CD14-positive monocyte (primary cell): ENCODE results near the gene P4HB. TPM values are rescaled to one million over a fixed set of nuclear protein-coding genes. Genes with fewer than 3 reads are reported as not detected.
A peak's percentile ranks its signal among the peaks of the same experiment; 100 is the strongest.

Source experiments
- DNase-seq, 3 donors: peaks; one replicate each; pipeline ENCODE4 v3.0.0-alpha.2; 2011 to 2022
- H2AFZ ChIP-seq: 2 replicates; pipeline ENCODE4 v1.6.0; 2012; ENCODE audit warnings: mild to moderate bottlenecking, low read depth, low read length, inconsistent platforms; ENCODE audit not compliant: insufficient read depth, poor library complexity, severe bottlenecking
- H3K27ac ChIP-seq, 2 donors: 1 replicate in 1 of 2; 2 replicates in 1 of 2; pipeline ENCODE4 v1.5.1; 2012 to 2013; ENCODE audit warnings: low read length in 2 of 2, control low read depth in 1 of 2, inconsistent platforms in 1 of 2, low read depth in 1 of 2, mild to moderate bottlenecking in 1 of 2
- H3K27me3 ChIP-seq, 2 donors: one replicate each; pipeline versions ENCODE4 v1.6.0 to v1.6.1; 2011 to 2013; ENCODE audit warnings: low read length in 2 of 2; ENCODE audit not compliant: control insufficient read depth in 2 of 2, insufficient read depth in 2 of 2
- H3K36me3 ChIP-seq, 2 donors: replicated peaks in 1 of 2; 1 replicate in 1 of 2; 2 replicates in 1 of 2; pipeline versions ENCODE4 v1.5.1 to v1.6.1; 2012 to 2013; ENCODE audit warnings: low read length in 2 of 2, control low read depth in 1 of 2, inconsistent platforms in 1 of 2, mild to moderate bottlenecking in 1 of 2; ENCODE audit not compliant: insufficient read depth in 2 of 2, control insufficient read depth in 1 of 2
- H3K4me1 ChIP-seq, 2 donors: 1 replicate in 1 of 2; 2 replicates in 1 of 2; pipeline versions ENCODE4 v1.5.1 to v1.6.1; 2012 to 2013; ENCODE audit warnings: low read length in 2 of 2, control low read depth in 1 of 2, inconsistent platforms in 1 of 2, mild to moderate bottlenecking in 1 of 2, moderate library complexity in 1 of 2; ENCODE audit not compliant: insufficient read depth in 2 of 2, control insufficient read depth in 1 of 2
- H3K4me2 ChIP-seq: replicated peaks from 2 replicates; pipeline ENCODE3; 2012; ENCODE audit warnings: low read length, moderate library complexity, mild to moderate bottlenecking; ENCODE audit not compliant: poor library complexity, severe bottlenecking; ENCODE audit errors: extremely low read depth
- H3K4me3 ChIP-seq, 3 experiments: fragments of 200-600 bp in 1 of 3; sonication (generic) in 1 of 3; replicated peaks in 1 of 3; 1 replicate in 2 of 3; 2 replicates in 1 of 3; pipeline ENCODE4 v1.5.1; 2011 to 2013; ENCODE audit warnings: low read length in 3 of 3, mild to moderate bottlenecking in 3 of 3, control low read depth in 2 of 3, low read depth in 2 of 3, inconsistent platforms in 1 of 3, moderate library complexity in 1 of 3
- H3K79me2 ChIP-seq: 2 replicates; pipeline ENCODE4 v1.6.0; 2012; ENCODE audit warnings: mild to moderate bottlenecking, control low read depth, inconsistent platforms, low read length, moderate library complexity; ENCODE audit not compliant: insufficient read depth
- H3K9ac ChIP-seq: 2 replicates; pipeline ENCODE4 v1.6.0; 2017; ENCODE audit warnings: low read length, mild to moderate bottlenecking; ENCODE audit not compliant: insufficient read depth, poor library complexity, severe bottlenecking
- H3K9me3 ChIP-seq, 2 donors: replicated peaks in 1 of 2; 1 replicate in 1 of 2; 2 replicates in 1 of 2; pipeline versions ENCODE4 v1.5.1 to v1.6.1; 2012 to 2013; ENCODE audit warnings: low read length in 2 of 2, control low read depth in 1 of 2; ENCODE audit not compliant: control insufficient read depth in 1 of 2, insufficient read depth in 1 of 2
- H4K20me1 ChIP-seq: 2 replicates; pipeline ENCODE4 v1.6.0; 2012; ENCODE audit warnings: mild to moderate bottlenecking, low read length, control low read depth, moderate library complexity; ENCODE audit not compliant: insufficient read depth
- H3K27ac Mint-ChIP-seq, 7 donors: one replicate each; pipeline ENCODE4 v1.8.0; 2020; ENCODE audit warnings: mild to moderate bottlenecking in 7 of 7, mixed read lengths in 7 of 7, moderate library complexity in 6 of 7, inconsistent platforms in 2 of 7
- H3K27me3 Mint-ChIP-seq, 3 donors: one replicate each; pipeline ENCODE4 v1.8.0; 2021 to 2022; ENCODE audit warnings: low read depth in 3 of 3, mild to moderate bottlenecking in 3 of 3, mixed read lengths in 3 of 3, moderate library complexity in 3 of 3, inconsistent platforms in 1 of 3
- H3K36me3 Mint-ChIP-seq, 2 donors: one replicate each; pipeline ENCODE4 v1.8.0; 2020; ENCODE audit warnings: mixed read lengths in 2 of 2, inconsistent platforms in 1 of 2, mild to moderate bottlenecking in 1 of 2
- H3K4me1 Mint-ChIP-seq: one replicate; pipeline ENCODE4 v1.8.0; 2020; ENCODE audit warnings: mild to moderate bottlenecking, mixed read lengths
- H3K4me3 Mint-ChIP-seq, 2 donors: one replicate each; pipeline ENCODE4 v1.8.0; 2020; ENCODE audit warnings: mild to moderate bottlenecking in 2 of 2, mixed read lengths in 2 of 2, moderate library complexity in 1 of 2
- H3K9me3 Mint-ChIP-seq, 7 donors: one replicate each; pipeline ENCODE4 v1.8.0; 2020 to 2022; ENCODE audit warnings: mixed read lengths in 7 of 7, mild to moderate bottlenecking in 6 of 7, moderate library complexity in 6 of 7, inconsistent platforms in 2 of 7
- WGBS: methylation state at CpG from one replicate; pipeline ENCODE4 v1.1.5; 2013; ENCODE audit warnings: missing lambda C conversion rate; ENCODE audit not compliant: insufficient coverage; 5-methylcytosine and 5-hydroxymethylcytosine counted together
- intact Hi-C, 2 donors: fragments of 100-400 bp; cut with micrococcal nuclease; formaldehyde crosslinking; loops; one replicate each; pipeline versions ENCODE4 v1.15.0 to v1.15.1; 2023
- polyA plus RNA-seq, 3 donors: library from polyadenylated mRNA; depleted of rRNA in 1 of 3; unstranded in 2 of 3; stranded (reverse) in 1 of 3; fragments of 300-500 nt in 2 of 3; fragments of >200 nt in 1 of 3; fragmentation: Illumina TruSeq in 2 of 3; gene quantifications; 1 replicate in 2 of 3; 2 replicates in 1 of 3; pipeline ENCODE4 v1.2.3, GENCODE V29; 2012 to 2021
- TF ChIP-seq, protein P1 (sequence below): fragments of 200-600 bp; IDR thresholded peaks from one replicate; pipeline ENCODE4 v1.8.0; 2022; ENCODE audit warnings: antibody characterized with exemption, mild to moderate bottlenecking

Gene P4HB
- polyA plus RNA-seq, 3 donors = 108 to 297 (median 291) TPM

- WGBS = 86% methylated on average over 30 of the region's 30 CpGs
- H3K36me3 Mint-ChIP-seq = peaks cover 45 to 64% of the 10 kb centered on the region in 2 donors
- H3K27ac Mint-ChIP-seq = peak overlapping the region in 6 of 7 donors; percentile 15 to 97 (median 92)
- peaks cover 42% of the 10 kb centered on the region for H3K4me1 Mint-ChIP-seq
- H3K27me3 ChIP-seq = no peaks in the 10 kb centered on the region
- H3K9me3 Mint-ChIP-seq = no peaks in the 10 kb centered on the region
- no peak overlapping the region for H2AFZ ChIP-seq
- H3K9me3 ChIP-seq = no peaks in the 10 kb centered on the region
- peak overlapping the region; percentile 31 to 95 for H3K27ac ChIP-seq
- H3K79me2 ChIP-seq = peaks cover 91% of the 10 kb centered on the region
- H3K36me3 ChIP-seq = peaks cover 40 to 59% of the 10 kb centered on the region in 2 donors
- H4K20me1 ChIP-seq = peaks cover 67% of the 10 kb centered on the region
- peak overlapping the region; percentile 35 to 94 for H3K4me3 Mint-ChIP-seq
- TF ChIP-seq, protein P1, sequence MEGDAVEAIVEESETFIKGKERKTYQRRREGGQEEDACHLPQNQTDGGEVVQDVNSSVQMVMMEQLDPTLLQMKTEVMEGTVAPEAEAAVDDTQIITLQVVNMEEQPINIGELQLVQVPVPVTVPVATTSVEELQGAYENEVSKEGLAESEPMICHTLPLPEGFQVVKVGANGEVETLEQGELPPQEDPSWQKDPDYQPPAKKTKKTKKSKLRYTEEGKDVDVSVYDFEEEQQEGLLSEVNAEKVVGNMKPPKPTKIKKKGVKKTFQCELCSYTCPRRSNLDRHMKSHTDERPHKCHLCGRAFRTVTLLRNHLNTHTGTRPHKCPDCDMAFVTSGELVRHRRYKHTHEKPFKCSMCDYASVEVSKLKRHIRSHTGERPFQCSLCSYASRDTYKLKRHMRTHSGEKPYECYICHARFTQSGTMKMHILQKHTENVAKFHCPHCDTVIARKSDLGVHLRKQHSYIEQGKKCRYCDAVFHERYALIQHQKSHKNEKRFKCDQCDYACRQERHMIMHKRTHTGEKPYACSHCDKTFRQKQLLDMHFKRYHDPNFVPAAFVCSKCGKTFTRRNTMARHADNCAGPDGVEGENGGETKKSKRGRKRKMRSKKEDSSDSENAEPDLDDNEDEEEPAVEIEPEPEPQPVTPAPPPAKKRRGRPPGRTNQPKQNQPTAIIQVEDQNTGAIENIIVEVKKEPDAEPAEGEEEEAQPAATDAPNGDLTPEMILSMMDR = no peak
- peaks cover 0 to 5% (median 4%) of the 10 kb centered on the region in 3 donors for H3K27me3 Mint-ChIP-seq
- H3K9ac ChIP-seq = peak overlapping the region; percentile 99
- intact Hi-C loops = loop anchor here in 1 of 2 donors (2.0 to 5.0 kb wide), 2 partner anchors 20 to 36 kb away; no protein-coding TSS in a partner anchor
- H3K4me3 ChIP-seq = peak overlapping the region in 1 of 3 experiments; percentile 99
- H3K4me1 ChIP-seq = peaks cover 37 to 44% of the 10 kb centered on the region in 2 donors
- H3K4me2 ChIP-seq = peak overlapping the region; percentile 98
- DNase-seq = no peak
Observed at GRCh38 chr17:81858170-81858966, 2.0 kb downstream of the P4HB start.

GRCh38 chr17:81854974-81855774 lies 5.2 kb downstream of the P4HB start:
- H3K4me3 ChIP-seq = no peak overlapping the region
- H3K27ac ChIP-seq = no peak overlapping the region
- no peaks in the 10 kb centered on the region for H3K9me3 ChIP-seq
- 91% methylated on average over 12 of the region's 29 CpGs for WGBS
- intact Hi-C loops = loop anchor here in 1 of 2 donors (5.0 kb wide), 1 partner anchor 33 kb away; no protein-coding TSS in a partner anchor
- Mint-ChIP-seq H3K27ac (peak overlapping the region in 4 of 7 donors; percentile 31 to 83 (median 52)), H3K36me3 (peaks cover 63 to 88% of the 10 kb centered on the region in 2 donors), H3K9me3 (peaks cover 0 to under 1% (median 0%) of the 10 kb centered on the region in 7 donors), H3K4me1 (peaks cover 26% of the 10 kb centered on the region), H3K4me3 (no peak overlapping the region), H3K27me3 (peaks cover 0 to 3% (median 2%) of the 10 kb centered on the region in 3 donors)
- H4K20me1 ChIP-seq = peaks cover 92% of the 10 kb centered on the region
- H3K9ac ChIP-seq = no peak overlapping the region
- peaks cover 68 to 90% of the 10 kb centered on the region in 2 donors for H3K36me3 ChIP-seq
- H3K4me2 ChIP-seq = no peak overlapping the region
- H2AFZ ChIP-seq = no peak overlapping the region
- TF ChIP-seq, protein P1 = no peak
- H3K27me3 ChIP-seq = no peaks in the 10 kb centered on the region
- DNase-seq = no peak
- peaks cover 96% of the 10 kb centered on the region for H3K79me2 ChIP-seq
- H3K4me1 ChIP-seq = peaks cover 22 to 25% of the 10 kb centered on the region in 2 donors
